ENCODE results near the gene MYH9.
A peak's percentile ranks its signal among the peaks of the same experiment; 100 is the strongest.

MYH9 gene

GRCh38 chr22:36386900-36387708 lies 663 bp downstream of the MYH9 start:
- no peak for DNase-seq (ENCODE audit: low read depth)

GRCh38 chr22:36386351-36386899 lies 1.3 kb downstream of the MYH9 start:
- DNase-seq (ENCODE audit: low read depth) = no peak
- TF ChIP-seq, protein P1, sequence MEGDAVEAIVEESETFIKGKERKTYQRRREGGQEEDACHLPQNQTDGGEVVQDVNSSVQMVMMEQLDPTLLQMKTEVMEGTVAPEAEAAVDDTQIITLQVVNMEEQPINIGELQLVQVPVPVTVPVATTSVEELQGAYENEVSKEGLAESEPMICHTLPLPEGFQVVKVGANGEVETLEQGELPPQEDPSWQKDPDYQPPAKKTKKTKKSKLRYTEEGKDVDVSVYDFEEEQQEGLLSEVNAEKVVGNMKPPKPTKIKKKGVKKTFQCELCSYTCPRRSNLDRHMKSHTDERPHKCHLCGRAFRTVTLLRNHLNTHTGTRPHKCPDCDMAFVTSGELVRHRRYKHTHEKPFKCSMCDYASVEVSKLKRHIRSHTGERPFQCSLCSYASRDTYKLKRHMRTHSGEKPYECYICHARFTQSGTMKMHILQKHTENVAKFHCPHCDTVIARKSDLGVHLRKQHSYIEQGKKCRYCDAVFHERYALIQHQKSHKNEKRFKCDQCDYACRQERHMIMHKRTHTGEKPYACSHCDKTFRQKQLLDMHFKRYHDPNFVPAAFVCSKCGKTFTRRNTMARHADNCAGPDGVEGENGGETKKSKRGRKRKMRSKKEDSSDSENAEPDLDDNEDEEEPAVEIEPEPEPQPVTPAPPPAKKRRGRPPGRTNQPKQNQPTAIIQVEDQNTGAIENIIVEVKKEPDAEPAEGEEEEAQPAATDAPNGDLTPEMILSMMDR (conservative IDR thresholded peaks at IDR 0.05; ENCODE audit: low read length) = peak; percentile 11
- peak overlapping the region; percentile 93 for H3K4me3 ChIP-seq (ENCODE audit: low read length)

More at GRCh38 chr22:36386900-36387708, 663 bp downstream of the MYH9 start:
- peak overlapping the region; percentile 93 for H3K4me3 ChIP-seq (ENCODE audit: low read length)
- TF ChIP-seq, protein P1 (conservative IDR thresholded peaks at IDR 0.05; ENCODE audit: low read length) = no peak

DNA sequence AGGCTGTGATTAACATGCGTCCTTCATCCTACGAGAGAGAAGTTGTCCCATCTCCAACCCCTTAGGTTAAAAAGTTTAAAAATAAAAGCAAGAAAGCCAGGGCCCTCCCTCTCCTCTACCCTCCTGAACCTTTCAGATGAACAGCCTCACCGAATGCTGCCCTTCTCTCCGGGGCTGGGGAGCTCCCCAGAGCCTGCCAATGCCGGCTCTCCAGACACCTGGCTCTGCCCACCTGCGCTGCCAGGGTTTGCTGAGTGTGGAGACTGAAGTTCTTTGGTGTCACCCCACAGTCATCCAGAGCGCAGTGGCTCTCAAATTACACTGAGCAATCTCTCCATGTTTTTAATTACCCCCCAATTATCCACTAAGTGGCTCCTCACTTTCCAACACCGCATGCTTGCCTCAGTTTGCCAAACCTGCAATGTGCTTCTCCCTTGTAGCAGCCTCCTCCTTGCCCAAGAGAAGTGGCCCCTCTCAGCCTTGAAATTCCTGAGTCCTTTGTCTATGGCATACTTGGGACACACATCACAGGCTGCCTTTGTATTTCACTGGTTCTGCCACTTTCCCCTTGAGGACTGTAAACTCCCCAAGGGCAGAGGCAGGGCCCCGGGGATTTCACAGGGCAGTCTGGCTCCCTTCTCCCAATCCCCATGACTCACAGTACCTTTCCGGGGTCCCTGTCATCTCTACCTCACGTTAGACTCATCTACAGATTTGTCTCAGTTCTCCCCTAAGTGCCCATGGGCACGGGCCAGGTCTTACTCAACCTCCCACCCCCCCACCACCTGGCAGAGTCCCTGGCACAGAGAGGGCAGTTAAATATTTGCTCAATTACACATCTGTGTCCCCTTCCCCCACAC lies 2.0 kb downstream of the MYH9 start:
- H3K4me3 ChIP-seq (ENCODE audit: low read length) = peak overlapping the region; percentile 93
- peak; percentile 63 for DNase-seq (ENCODE audit: low read depth)
- TF ChIP-seq, protein P1 (conservative IDR thresholded peaks at IDR 0.05; ENCODE audit: low read length) = no peak

- peak overlapping the region; percentile 93 for H3K4me3 ChIP-seq (ENCODE audit: low read length)
- DNase-seq (ENCODE audit: low read depth) = no peak
- TF ChIP-seq, protein P1 (conservative IDR thresholded peaks at IDR 0.05; ENCODE audit: low read length) = no peak; the same call in 1 of the 2 replicates
Observed at GRCh38 chr22:36384766-36385481, 2.8 kb downstream of the MYH9 start.

DNA sequence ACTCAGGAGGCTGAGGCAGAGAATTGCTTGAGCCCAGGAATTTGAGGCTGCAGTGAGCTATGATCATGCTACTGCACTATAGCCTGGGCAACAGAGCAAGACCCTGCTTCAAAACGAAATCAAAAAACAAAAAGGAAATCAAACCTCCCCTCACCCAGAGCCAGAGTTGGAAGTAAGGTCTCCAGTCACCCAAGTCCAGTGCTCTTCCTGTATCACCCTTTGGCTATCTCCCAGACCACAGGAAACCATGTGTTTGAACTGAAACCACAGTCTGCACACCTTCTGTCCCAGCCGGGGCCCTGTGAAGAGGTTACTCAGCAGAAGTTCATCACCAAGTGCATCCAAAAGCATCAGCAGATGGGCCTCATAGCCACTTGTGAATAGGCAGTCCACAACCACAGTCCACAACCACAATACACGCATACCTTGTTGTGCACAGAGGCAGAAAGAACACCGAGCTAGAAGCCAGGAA lies 4.6 kb downstream of the MYH9 start:
- peak; percentile 81 for DNase-seq (ENCODE audit: low read depth)
- peak overlapping the region; percentile 31 for H3K4me3 ChIP-seq (ENCODE audit: low read length)

More for the DNA sequence above, 4.6 kb downstream of the MYH9 start:
- TF ChIP-seq, protein P1 (conservative IDR thresholded peaks at IDR 0.05; ENCODE audit: low read length) = no peak

All from AG10803 (cell line).